Left cardiac atrium (tissue), 4 donors: ENCODE results near the gene BABAM1. TPM values are rescaled to one million over a fixed set of nuclear protein-coding genes. Genes with fewer than 3 reads are reported as not detected.

ENCODE experiments used
- ATAC-seq, 2 donors: fragments of 200-7000 bp; cut with Tn5 transposase; one replicate each; pipeline ENCODE4 v1.9.1; 2020; ENCODE audit warnings: mild to moderate bottlenecking in 2 of 2, moderate library complexity in 2 of 2
- DNase-seq: peaks from one replicate; pipeline ENCODE4 v3.0.0-alpha.2; 2020
- intact Hi-C, 2 donors: fragments of 100-400 bp; cut with DNase I; formaldehyde crosslinking; loops; one replicate each; pipeline versions ENCODE4 v1.14.1 to v1.15.1; 2022 to 2023
- total RNA-seq, 2 donors: library from RNA; stranded (reverse); fragmentation: NEBNext Ultra II Directional; extraction: Animal tissue kit (Norgen Biotek cat#: 25700); gene quantifications; one replicate each; pipeline ENCODE4 v1.2.1, GENCODE V29; 2021
- donor health status: DM: no; HTN: yes; CAD: no.
- donor health status: DM: no; HTN: yes; CAD: no; lungs with severe emphysema.
- donor health status: DM: yes; HTN: yes; CAD: no.
- donor health status: Dilated cardiomyopathy.

The BABAM1 gene
- total RNA-seq, 2 donors from 2014 or later, result 67.2 to 68.3 TPM

GRCh38 chr19:17311455-17312188 is 44.4 kb downstream of the BABAM1 start:
- ATAC-seq (no peak), DNase-seq (no peak)
- intact Hi-C loops, result no loop called here

DNA sequence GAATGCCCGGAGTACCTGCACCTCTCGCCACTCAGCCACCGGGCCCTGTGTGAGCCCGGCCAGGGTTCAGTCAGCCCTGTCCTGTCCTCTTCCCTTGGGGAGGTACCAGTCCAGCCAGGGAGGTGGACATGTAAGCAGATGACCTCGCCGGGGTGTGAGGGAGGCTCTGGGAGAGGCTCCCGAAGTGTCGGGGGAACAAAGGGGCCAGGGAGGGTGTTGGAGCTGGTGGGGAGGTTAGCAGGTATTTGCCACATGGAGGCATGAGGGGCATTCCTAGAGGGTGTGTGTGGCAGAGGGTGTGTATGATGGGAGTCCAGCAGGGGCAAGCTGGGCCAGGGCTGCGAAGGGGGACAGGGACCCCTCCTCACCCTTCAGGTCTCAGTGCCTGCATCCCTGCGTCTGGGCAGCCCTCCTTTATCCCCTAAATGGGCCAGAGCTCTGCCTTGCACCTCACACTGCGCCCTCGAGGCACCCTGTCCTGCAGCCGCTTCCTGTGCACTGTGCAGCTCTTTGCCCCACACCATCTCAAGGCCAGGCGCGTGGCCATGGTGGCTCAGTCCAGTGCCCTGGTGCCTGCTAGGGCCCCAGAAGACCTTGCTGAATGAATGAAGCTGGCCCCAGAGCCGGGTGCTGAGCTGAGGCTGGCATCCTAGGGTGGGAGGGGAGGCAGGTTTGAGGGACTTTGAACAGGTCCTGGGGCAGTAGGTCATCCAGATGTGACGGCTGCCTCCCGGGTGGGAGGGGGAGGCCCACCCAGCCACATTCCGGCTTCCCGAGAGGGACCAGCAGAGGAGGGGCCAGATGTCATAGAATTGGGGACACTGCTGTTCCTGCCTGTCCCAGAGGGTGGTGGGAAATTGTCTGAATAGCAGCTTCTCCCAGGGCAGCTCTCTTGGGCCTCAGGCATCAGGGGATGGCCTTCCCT is 45.2 kb downstream of the BABAM1 start:
- DNase-seq (no peak), ATAC-seq (no peak)
- intact Hi-C loops, result no loop called here

- ATAC-seq, result no peak
- intact Hi-C loops, result no loop called here
- DNase-seq, result no peak
These were observed 46.9 kb downstream of the BABAM1 start for GRCh38 chr19:17314007-17314593.

DNA sequence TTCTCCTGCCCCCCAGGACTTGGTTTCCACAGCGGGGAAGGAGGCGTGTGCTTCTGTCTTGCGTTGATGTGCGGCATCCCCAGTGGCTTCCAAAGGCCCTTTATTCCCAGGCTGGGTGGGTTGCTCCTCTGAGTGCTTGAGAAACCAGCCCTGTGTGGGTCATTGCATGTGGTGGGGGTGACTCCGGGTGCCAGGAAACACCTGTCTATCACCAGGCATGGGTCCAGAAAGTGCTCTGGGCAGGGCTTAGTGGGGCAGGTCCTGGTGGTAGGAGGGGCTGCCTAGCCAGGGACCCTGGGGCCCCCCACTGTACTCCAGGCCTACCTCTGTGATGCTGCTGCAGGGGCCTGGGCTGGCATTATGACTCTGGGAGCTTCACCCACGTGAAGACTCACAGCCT is 51.7 kb downstream of the BABAM1 start:
- DNase-seq (no peak), ATAC-seq (no peak)
- intact Hi-C loops, result no loop called here

- ATAC-seq (no peak), DNase-seq (no peak)
- intact Hi-C loops, result no loop called here
These were observed 52.4 kb downstream of the BABAM1 start for GRCh38 chr19:17319473-17320238.

DNA sequence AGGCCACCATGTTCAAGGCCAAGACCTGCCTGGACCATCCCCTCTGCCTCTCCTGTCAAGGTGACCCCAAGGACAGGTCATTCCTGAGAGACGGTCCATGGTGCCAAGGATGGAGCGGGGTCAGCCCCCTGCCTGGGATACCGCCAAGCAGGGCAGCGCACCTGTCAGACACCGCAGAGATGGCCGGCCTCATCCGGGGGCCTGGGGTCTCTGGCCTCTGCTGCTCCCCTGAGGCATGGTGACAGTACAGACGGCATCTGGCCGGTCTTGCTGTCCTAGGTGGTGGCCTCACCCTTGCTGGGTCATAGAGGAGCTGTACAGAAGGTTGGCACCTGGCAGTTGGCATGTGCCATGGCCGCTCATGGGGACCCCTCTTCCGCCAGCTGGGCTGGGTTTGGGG is 53.2 kb downstream of the BABAM1 start:
- no peak for ATAC-seq
- intact Hi-C loops, result no loop called here
- no peak for DNase-seq

GRCh38 chr19:17321655-17322489 is 54.6 kb downstream of the BABAM1 start:
- intact Hi-C loops, result no loop called here
- ATAC-seq, result no peak
- DNase-seq, result no peak

- no peak for DNase-seq
These were observed 55.6 kb downstream of the BABAM1 start for GRCh38 chr19:17322854-17323253.

GRCh38 chr19:17323300-17323963 is 56.2 kb downstream of the BABAM1 start:
- no peak for DNase-seq
- intact Hi-C loops, result no loop called here
- ATAC-seq, result no peak

More at GRCh38 chr19:17322854-17323253, 55.6 kb downstream of the BABAM1 start:
- no peak for ATAC-seq
- intact Hi-C loops, result no loop called here

DNA sequence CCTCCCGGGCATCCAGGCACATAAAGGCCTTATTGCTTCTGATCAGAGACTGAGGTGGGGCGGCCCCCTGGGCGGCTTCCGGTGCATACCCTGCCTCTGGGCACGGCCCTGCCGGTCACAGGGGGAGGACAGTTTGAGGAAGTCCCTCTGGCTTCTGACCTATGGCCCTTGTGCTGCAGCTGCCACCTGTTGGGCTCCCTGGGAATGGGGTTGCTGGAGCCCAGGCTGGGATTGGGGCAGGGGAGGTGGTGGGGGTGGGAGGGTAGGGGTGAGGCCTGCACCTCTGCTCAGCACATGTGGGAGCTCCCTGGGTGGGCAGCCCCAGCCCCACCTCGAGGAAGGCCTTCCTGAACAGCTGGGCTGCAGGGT is 56.7 kb downstream of the BABAM1 start:
- no peak for ATAC-seq
- no peak for DNase-seq
- intact Hi-C loops, result no loop called here

DNA sequence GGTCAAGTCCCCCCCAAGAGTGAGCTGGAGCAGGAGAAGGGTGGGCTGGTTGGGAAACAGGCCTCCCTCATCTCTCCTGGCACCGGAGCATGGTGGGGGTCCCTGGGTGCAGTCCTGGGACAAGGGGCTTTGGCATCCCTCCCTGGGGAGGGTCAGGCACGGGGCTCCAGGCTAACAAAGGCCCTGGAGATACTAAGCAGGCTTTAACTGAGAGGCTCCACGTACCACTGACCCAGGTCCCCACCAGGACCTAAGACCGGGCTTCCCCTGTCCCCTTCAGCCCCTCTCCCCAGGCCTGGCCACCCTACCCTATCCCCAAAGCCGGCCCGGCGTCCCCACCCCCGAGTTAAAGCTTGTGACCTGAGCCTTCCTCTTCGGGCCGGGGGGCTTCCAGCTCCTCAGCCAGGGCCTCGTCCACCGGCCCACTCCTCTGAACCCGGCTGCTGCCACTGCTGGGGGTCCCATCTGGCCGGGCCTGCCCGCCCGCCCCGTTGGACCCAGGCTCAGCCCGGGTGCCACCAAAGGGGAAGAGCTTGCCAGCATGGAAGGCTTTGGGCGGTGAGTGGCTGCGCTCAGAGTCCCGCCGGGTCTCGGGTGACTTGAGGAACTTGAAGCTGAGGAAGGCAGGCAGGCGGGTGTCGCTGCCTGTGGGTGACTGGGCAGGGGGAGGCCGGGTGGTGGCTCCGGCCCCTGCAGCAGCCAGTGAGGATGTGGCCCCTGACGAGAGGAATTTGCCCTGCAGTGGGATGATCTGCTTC is 57.3 kb downstream of the BABAM1 start:
- ATAC-seq, result no peak
- intact Hi-C loops, result no loop called here

DNA sequence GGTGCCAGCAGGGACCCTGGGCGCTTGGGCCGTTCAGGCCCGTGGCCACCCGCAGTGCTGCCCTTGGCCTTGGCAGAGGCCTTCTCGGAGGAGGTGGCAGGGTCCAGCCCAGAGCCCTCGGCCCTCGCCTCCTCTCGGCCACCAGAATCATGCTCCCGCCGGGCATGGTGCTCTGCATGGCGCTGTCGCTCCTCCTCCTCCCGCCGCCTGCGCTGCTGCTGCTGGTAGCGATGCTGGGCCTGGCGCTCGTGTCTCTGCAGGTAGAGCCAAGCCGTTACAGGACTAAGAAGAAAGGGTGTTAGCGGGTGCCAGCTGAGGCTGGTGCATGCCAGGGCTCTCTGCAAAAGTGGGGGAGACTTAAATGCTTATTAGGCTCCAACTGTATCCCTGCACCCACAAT is 57.9 kb downstream of the BABAM1 start:
- intact Hi-C loops, result no loop called here

More for the DNA sequence above, 57.3 kb downstream of the BABAM1 start:
- no peak for DNase-seq

GRCh38 chr19:17325881-17326594 is 58.8 kb downstream of the BABAM1 start:
- DNase-seq (peak; percentile 72), ATAC-seq (peak in 1 of 2 donors; percentile 67)
- intact Hi-C loops, result no loop called here

More for the DNA sequence above, 57.9 kb downstream of the BABAM1 start:
- DNase-seq, result no peak
- no peak for ATAC-seq

DNA sequence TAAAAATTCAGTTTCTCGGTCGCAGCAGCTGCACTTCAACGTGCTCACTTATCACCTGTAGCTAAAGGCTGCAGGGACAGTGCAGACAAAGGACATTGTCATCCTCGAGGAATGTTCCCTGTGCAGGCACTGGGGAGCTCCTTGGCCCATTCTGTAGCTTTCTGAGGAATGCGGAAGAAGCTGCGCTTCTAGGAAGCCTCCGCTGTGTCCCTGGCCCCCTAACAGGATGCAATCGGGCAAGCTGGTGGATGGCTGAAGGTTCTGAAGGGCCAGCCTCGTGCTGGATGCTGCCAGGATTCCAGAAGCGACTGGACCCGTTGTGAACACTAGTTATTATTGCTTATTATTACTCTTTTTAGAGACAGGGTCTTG is 59.3 kb downstream of the BABAM1 start:
- ATAC-seq (no peak), DNase-seq (no peak)
- intact Hi-C loops, result no loop called here

- intact Hi-C loops, result no loop called here
- DNase-seq (no peak), ATAC-seq (no peak)
These were observed 59.9 kb downstream of the BABAM1 start for GRCh38 chr19:17327068-17327653.
